Activated T-cell treated with anti-CD3 and anti-CD28 coated beads for 24 hours (primary cell): ENCODE data around the gene KRTAP1-1.
"Not testable (repeated sequence)": the region's sequence is repeated elsewhere in the genome, so short reads cannot be mapped to it uniquely, and the experiment has no call there.

Source experiments
- DNase-seq: peaks from one replicate; pipeline ENCODE4 v3.0.0-alpha.2; 2020; ENCODE audit warnings: low read depth

Gene KRTAP1-1

GRCh38 chr17:41012326-41013120 lies 28.7 kb downstream of the KRTAP1-1 start:
- DNase-seq: no peak

GRCh38 chr17:41010441-41010840 lies 30.8 kb downstream of the KRTAP1-1 start:
- no peak for DNase-seq

GRCh38 chr17:41009936-41010335 lies 31.3 kb downstream of the KRTAP1-1 start:
- DNase-seq: no peak

DNA sequence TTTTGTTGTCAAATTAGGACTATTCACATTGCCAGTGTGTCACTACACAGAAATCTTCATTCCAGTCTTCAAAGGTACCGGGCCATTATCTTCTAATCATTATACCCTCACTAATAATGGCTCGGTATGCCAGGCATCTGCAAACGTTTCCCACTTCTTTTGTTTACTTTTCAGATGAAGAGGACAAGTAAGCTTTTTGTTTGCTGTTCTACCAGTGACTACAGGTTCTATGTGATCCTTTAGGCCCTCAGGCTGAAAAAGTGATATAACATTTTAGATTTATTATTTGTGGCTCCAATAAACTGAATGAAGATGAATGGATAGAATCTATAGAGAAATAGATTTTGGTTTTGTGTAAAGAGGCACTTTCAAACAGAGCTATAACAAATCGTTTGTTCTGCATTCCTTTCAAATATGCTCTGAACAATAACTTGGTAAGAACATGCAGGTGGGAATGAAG lies 31.9 kb downstream of the KRTAP1-1 start:
- no peak for DNase-seq

DNA sequence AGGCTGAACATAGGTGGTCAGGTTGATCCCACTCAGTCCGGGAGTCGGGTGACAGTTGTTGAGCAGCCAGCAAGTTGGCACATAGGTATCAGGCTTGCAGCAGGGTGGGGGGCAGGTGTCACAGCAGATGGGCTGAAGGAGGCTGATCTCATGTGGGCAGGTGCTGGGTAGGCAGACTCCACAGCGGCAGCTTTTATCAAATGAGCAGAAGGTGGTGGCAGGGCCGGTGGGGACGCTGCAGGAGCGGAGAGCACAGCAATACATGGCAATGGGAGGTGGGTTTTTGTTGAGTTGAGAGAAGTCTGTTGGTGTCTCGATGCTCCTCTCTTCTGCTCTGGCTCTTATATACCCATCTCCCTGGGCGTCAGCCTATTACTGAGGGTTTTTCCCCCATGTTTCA lies 32.4 kb downstream of the KRTAP1-1 start, which contains the start of gene KRTAP3-1:
TSS of gene KRTAP3-1 (minus strand) at position 318 of the 400 bp plus-strand sequence. CDS start at position 264, 54 bp downstream.
- DNase-seq: no peak

DNA sequence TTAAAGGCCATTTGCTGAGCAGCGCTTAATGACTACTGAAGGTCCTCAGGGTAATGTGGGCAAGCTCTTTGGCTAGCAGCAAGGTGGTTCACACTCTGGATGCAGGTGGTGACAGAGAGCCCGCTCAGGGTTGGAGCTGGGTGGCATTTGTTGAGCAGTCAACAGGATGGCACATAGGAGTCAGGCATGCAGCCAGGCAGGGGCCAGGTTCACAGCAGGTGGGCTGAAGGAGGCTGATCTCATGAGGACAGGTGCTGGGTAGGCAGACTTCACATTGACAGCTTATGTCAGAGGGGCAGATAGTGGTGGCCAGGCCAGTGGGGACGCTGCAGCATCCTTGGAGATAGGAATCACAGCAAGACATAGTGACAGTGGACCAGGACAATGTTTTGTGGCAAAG lies 36.9 kb downstream of the KRTAP1-1 start:
- DNase-seq: no peak

DNA sequence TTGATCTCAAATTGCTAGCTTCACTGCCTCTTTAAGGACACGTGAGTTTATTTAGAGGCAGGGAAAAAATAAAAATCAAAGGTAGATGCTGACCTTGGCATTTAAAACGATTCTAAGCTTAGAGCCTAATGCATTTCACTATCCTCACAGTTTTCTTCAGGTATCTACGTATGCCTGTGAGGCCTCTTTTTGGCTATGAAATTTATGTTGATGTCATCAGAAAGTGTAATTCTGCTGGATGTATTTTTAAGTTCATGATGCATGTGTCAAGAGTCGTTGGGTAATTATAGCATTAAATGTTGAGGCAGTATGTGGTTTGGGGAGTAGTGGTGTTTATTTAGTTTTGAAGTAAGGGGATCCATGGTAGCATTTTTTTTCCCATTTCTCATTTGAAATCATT lies 37.3 kb downstream of the KRTAP1-1 start:
- DNase-seq: no peak

DNA sequence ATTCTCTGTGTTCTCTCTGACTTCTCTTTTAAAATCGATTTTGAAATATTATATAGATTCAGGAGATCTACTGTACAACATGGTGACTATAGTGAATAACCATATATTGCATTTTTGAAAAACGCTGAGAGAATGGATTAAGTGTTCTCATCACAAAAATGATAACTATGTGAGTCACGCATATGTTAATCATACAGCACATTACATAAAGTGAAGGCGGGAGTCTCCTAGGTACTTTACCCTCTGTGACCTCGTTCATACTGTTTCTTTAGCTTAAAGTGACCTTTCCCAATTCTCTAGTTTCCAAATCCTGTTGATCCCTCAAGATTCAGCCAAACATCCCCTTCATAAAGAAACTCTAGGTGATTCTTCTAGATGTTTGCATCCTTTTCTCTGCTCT lies 38.4 kb downstream of the KRTAP1-1 start:
- no peak for DNase-seq

DNA sequence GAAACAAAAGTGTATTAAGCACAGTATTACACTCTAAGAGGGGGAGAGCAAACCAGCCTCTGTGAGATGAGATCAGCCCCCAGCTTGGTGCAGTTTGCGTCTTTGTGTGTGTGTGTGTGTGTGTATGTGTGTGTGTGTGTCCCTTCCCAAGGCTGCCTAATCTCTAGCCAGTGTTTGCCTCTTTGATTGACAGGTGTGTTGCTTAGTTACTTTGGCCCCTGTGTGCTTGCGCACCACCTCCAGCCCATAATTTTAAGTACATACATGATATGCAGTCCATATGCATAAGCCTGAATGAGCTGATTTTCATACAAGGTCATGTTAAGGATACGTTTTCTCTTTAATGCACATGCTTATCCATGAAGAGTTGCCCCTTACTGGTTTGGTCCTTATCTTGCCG lies 39.5 kb downstream of the KRTAP1-1 start:
- DNase-seq: no peak

GRCh38 chr17:40999563-40999962 lies 41.7 kb downstream of the KRTAP1-1 start, which contains the start of gene KRTAP3-2:
Gene KRTAP3-2 (minus strand): TSS chr17:40999906. CDS start chr17:40999853, 53 bp downstream.
- not testable (repeated sequence) for DNase-seq

- no peak for DNase-seq
These were observed 43.9 kb downstream of the KRTAP1-1 start for GRCh38 chr17:40997361-40997760.

DNA sequence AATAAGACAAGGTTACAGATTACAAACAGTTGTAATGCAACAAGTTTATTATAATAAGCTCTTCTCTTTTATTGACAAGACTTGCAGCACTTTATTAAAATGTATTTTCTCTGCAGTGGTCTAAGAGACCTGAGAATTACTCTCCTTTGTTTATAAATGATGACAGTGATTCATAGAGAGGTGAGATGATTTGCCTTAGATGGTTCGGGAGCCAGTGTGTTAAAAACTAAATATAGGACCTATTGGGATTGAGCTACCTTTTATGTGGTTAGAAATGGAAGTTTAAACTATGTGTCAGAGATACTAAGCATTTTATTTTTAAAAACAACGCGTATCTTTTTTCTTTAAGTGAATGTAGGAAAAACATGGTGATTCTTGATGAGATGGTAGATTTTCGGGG lies 44.4 kb downstream of the KRTAP1-1 start:
- no peak for DNase-seq

- DNase-seq: no peak
These were observed 46.1 kb downstream of the KRTAP1-1 start for GRCh38 chr17:40995116-40995515.

DNA sequence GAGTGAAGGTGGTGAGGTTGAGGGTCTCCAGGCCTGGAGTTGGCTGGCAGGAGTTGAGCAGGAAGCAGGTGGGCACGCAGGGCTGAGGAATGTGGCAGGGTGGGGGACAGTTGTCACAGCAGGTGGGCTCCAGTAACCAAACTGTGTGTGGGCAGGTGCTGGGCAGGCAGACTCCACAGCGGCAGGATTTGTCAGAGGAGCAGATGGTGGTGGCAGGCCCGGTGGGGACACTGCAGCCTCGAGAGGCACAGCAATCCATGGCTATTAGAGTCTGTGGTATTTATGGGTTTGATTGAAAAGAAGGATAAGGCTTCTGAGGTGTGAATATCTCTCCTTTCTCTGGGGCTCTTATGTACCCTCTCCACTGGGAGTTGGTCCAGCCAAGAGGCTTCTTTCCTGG lies 47.4 kb downstream of the KRTAP1-1 start, which contains the start of gene KRTAP3-3:
TSS of gene KRTAP3-3 (minus strand) at position 326 of the 400 bp plus-strand sequence. CDS start at position 259, 67 bp downstream.
- no peak for DNase-seq

DNA sequence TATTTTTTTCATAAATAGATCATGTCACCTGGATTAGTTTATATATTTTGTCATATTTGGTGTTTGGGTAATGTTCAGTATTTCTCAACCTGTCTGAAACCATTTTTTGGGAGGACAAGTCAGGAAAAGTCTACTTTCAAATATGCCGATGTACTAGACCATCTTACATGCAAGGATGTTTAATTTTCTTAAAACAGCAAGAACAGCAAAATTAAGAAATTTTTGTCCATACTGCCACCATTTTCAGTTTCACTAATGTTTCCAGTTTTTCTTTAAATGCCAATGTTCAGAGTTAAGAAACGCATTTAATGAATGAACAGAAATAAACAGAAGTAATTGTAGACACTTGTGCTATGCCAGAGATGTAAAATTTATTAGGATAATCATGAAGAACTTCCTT lies 48.2 kb downstream of the KRTAP1-1 start:
- DNase-seq: no peak

DNA sequence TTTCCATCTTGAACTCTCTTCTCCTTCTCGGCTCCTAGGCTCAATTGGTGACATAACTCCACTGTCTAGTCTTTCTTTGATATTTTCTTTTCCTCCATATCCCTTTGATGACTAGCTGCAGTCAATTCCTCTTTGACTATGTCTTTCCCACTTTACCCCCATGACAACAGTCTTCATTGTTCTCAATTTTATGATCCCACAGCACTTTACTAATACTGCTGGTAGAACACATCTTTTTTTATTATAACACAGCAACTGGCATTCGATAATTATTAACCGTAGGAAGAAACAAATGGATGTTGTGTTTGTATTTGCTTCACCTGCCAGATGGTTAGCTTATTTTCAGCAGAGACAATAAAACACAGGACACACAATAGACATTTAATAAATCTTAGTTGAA lies 48.6 kb downstream of the KRTAP1-1 start:
- DNase-seq: no peak
